DLD1 (cell line): Measurements from ENCODE around the gene EHBP1.
"Not testable (repeated sequence)": the region's sequence is repeated elsewhere in the genome, so short reads cannot be mapped to it uniquely, and the experiment has no call there.

Experiments
- in situ Hi-C: cut with HindIII; loops from 2 replicates; pipeline ENCODE4 v1.10.0; 2017; ENCODE audit warnings: low sequenced_read_pairs

The EHBP1 gene

DNA sequence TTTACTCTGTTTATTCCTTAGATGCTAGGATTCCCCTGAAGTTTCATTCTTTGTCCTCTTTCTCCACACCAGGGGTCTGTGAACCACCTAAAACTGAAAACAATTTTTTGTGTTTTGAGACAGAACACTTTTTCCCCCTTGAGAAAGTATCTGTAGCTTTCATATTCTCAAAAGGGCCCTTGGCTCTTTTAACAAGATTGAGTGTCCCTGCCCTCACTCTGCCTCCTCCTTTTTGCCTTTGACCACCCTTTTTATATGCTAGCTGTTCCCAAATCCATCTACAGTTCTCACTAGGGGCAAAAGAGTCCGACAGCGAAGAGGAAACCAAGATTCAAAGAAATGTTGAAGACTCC lies 883 bp upstream of the EHBP1 start:
- in situ Hi-C loops = loop anchor here (5.0 kb wide), 1 partner anchor 107 kb away; no protein-coding TSS in a partner anchor

DNA sequence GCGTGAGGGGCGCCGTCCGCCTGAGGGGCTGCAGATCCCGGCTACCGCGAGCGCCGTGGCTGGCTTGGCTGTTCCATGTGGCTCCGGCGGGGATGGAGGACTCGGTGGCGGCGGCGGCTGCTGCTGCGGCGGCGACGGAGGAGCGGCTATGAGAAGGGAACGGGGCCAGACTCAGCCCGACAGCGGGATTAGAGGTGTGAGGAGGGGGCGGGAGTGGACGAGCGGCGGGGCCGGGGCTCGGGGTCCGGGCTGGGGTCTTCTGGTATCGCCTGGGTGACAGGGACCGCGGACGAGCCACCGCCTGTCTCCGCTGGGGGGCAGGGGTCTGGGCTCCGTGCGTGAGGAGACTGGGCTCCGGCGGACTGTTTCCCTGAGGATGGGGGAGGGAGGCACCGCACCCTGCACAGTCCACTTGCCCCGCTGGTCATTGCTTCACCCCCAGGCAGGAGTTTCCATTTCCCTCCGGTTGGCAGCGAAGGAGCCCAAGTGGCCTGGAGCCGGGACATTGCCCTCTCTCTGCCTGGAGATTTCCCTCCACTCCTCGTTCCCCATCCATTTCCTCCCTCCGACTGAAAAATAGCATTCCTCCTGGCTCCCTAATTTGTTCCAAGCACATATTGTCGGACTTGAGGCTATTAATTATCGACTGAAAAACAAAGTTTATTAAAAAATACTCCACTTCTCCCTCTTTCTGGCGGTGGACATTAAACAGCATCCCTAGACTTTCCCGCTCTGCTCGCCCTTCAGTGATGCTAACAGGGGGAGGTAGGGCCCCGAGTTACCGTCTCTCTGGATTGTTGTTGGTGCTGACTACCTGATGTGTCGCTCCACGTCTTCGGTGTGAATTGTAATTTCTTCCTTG lies 577 bp downstream of the EHBP1 start:
- in situ Hi-C loops = no loop called here

DNA sequence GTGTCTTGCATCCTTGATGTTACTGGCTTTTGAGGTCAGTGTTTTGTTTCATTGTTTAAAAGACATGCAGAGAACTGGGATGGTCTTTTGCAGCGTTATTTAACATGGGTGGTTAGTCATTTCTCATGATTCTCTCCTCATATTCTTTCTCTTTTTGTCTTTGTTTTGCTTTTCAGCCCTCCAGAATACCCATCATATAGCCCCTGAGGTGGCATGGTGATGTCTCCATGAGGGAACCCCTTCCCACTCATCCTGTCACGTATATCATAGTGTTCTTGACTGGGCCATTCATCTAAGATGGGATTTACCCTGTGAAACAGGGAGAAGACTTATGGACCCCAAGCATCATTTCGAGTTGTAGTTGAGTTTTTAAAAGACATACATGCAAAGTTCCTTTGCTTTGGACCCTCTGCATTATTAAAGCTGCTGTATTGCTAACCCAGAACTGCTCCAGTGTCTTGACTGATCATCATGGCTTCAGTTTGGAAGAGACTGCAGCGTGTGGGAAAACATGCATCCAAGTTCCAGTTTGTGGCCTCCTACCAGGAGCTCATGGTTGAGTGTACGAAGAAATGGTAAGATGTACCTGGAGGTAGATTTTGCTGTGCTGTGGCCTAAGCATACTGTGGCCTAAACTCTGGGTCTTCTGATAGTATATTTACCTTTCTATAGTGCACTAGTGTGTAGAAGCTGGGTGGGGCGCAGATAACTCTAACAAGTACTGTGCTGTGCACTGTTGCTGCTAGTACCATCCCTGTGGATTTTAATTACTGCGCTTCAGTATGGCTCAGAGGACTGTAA lies 1.4 kb downstream of the EHBP1 start:
- in situ Hi-C loops = no loop called here

DNA sequence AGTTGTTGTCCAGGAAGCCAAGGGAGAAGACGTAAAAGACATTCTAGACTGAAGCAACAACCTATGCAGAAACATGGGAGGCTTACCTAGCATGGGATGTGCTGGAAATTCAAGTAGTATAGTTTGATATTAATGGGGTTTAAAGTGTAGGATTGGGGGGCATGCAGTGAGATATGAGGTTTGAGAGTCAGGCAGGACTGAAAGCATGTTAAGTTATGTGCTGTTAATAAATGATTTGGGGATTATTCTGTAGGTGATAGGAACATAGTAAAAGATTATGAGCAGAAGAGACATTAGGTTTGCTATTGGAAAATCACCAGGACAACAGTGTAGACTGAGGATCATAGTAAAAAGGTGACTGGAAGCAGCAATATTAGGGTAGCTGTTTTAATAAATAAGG lies 3.2 kb downstream of the EHBP1 start:
- in situ Hi-C loops = no loop called here

DNA sequence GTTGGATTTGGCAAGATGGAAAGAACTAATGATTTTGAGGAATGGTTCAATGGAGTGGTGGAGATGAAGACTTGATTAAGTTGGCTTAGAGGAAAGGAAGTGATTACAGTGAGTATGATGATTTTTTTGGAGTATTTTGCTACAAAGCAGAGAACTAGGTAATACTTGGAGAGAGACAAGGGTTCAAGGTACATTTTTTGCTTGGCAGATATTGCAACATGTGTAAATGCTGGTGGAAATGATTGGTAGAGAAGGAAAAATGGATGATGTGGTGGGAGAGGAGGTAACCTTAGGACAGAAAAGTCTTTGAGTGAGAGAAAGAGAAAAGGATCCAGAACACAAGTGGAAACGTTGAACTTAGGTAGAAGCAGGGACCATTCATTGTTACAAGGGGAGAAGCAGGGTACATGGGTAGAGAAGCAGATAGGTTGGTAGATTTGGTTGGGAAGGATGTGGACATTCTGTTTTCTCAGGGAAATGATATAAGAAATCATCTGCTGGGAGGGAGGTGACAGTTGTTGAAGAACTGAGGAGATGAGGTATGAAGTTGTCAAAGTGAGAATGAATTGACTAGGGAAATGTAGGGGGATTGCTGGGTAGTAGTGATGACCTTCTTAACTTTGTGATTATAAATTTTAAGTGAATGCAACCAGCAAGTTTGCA lies 6.5 kb downstream of the EHBP1 start:
- in situ Hi-C loops = no loop called here

DNA sequence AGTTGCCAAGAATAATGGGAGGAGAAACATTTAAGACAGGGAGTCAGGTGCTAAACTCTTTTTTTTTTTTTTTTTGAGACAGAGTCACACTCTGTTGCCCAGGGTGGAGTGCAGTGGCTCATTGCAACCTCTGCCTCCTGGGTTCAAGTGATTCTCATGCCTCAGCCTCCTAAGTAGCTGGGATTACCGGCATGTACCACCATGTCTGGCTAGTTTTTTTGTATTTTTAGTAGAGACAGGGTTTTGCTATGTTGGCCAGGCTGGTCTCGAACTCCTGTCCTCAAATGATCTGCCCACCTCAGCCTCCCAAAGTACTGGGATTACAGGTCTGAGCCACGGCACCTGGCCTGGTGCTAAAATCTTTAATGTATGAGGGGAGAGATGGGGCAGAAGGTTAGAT lies 7.7 kb downstream of the EHBP1 start:
- in situ Hi-C loops = not testable (repeated sequence)

DNA sequence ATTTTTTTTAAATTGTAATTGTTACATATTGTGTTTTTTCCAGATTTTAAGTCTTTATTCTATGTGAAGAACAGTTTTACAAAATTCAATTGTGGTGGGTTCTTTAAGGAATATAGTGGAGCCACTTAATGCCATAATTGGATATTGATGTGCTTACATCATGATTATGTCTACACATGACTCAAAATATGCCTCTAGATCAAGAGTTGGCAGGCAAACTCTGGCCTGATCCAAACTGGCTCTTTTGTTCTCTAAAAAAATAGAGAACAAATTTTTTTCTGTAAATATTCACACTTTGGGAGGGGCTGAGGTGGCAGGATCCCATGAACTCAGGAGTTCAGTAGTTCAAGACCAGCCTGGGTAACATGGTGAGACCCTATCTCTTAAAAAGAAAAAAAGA lies 8.3 kb downstream of the EHBP1 start:
- in situ Hi-C loops = no loop called here

DNA sequence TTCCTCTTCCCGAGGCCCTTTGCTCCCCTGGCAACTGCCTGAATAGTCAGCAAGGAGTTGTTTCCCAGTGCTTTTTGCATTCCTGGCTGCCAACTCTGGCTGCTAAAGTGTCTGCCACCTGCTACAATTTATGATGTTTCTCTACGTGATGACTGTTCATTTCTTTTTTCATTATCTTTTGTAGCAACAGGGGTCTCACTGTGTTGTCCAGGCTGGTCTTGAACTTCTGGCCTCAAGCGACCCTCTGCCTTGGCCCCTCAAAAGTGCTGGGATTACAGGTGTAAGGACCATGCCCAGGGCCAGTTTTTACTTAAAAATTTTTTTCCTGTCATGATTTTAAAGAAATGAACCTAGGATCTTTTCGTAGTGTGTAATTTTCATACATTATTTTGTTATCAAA lies 11.3 kb downstream of the EHBP1 start:
- in situ Hi-C loops = no loop called here

DNA sequence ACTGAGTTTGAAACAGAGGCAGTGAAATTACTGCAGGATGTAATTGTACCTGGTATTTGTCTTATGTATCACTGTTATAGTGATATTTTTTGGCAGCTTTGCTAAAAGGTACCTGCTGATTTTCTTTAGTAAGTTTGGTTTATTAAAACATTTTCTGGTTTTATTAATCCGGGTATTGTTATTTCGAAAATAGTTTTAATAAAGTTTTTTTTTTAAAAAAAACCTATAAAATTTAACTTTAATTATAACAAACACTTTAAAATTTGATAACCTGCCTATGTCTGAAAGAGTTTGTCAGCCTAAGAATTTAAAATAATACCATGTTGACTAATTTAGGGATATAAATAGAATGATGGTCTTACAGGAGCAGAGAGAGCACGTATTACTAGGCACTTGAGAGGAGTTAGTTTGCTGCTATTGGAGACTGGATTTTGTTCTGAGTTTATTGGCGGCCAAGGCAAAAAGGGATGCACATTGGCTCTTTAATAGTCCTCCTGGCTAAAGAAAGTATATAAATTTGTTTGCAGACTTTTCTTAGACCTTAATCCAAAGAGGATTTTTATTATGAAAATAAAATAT lies 12.1 kb downstream of the EHBP1 start:
- in situ Hi-C loops = no loop called here

DNA sequence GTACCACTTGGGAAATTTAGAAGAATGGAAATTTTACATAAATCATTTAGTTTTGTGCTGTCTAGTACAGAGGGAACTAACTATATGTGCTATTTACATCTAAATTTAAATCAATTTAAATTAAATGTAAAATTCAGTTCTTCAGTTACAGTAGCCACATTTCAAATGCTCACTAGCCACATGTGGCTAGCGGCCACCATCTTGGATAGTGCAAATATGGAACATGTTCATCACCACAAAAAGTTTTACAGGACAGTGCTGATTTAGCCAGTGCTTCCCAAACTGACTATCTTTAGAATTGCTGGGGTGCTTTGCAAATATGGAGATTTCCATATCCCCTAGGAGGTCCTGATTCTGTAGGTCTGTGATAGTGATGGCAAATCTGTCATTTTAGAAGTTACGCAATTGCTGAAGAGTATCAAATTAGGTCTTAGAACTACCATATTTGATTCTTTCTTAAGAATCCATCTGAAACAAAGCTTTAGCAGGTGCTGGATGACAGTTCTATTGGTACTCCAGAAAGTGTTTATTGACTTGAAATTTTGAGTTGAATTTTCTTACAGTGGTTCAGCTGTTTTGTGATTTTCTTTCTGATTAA lies 12.8 kb downstream of the EHBP1 start:
- in situ Hi-C loops = no loop called here

DNA sequence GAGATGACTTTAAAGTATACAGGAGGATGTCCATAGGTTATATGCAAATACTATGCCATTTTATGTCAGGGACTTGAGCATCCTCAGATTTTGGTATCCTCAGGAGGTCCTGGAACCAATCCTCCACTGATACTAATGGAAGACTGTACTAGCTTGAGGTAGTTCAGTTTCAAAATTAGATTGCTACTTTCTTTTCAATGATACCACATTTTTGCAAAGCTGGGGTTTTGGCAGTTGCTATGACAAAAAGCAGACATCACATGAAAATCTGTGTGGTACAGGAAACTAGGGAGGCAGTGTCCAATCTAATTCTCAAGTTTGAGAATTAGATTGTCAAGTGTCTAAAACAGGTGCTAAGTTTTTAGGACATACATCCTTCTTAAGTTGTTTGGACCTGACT lies 14.2 kb downstream of the EHBP1 start:
- in situ Hi-C loops = no loop called here

DNA sequence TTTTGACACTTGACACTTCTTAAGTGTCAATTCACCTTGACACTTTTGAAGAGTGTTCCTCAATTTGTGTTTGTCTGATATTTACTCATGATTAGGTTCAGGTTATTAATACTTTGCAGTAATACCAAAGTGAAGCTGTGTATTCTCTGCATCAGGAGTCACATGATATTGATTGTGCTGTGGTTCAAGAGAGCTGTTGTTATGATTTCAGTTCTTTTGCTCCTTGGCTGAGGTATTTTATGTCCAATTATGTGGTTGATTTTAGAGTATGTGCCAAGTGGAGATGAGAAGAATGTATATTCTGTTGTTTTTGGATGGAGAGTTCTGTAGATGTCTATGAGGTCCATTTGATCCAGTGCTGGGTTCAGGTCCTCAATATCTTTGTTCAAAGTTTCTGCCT lies 17.2 kb downstream of the EHBP1 start:
- in situ Hi-C loops = no loop called here

DNA sequence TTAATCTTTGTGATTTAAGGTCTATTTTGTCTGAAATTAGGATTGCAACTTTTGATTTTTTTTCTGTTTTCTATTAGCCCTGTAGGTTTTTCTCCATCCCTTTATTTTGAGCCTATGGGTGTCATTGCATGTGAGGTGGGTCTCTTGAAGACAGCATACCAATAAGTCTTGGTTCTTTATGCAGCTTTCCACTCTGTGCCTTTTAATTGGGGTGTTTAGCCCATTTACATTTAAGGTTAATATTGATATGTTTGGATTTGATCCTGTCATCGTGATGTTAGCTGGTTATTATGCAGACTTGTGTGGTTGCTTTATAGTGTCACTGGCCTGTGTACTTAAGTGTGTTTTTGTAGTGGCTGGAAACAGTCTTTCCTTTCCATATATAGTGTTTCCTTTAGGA lies 17.7 kb downstream of the EHBP1 start:
- in situ Hi-C loops = no loop called here

DNA sequence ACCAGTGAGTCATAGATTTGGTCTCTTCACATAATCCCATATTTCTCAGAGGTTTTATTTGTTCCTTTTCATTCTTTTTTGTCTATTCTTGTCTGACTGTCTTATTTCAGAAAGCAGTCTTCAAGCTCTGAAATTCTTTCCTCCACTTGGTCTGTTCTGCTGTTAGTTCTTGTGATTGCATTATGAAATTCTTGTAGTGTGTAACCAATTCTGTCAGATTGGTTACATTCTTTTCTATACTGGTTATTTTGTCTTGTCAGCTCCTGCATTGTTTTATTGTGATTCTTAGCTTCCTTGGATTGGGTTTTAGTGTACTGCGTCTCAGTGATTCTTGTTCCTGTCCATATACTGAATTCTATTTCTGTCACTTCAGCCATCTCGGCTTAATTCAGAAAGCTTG lies 18.6 kb downstream of the EHBP1 start:
- in situ Hi-C loops = no loop called here

DNA sequence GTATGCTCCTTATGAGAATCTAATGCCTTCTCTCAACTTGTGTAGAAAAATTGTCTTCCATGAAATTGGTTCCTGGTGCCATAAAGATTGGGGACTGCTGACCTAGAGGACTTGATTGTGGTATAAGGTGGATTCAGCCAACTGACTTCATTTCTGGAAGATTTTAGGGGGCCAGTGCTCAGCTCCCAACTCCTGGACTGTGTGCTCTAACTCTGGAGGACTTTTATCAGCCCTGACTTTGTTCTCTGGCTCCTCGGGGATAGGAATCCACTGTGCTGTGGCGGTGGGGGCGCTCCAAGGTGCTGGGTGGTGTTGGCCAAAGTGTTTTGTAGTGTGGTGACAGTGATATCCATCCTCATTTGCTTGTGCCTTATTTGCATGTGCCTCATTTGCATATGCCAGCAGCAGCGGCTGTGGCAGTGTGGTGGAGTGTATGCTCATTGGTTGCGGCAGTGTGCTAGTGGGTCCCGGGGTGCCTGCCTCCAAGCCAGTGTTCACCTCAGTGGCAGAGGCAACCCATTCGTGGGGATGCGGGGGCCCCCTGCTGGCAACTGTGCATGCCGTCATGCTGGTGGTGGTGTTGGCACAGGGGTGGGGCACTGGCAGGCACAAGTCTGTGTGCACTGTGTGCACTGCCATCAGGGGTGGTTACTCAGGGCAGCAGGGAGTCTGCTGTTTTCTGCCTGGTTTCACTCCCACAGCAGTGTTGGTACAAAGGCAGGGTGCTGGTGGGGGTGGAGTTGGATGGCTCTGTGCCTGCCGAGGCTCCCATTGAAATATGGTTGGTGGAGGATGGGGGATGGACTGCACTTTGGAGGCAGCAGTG lies 19.6 kb downstream of the EHBP1 start:
- in situ Hi-C loops = no loop called here

DNA sequence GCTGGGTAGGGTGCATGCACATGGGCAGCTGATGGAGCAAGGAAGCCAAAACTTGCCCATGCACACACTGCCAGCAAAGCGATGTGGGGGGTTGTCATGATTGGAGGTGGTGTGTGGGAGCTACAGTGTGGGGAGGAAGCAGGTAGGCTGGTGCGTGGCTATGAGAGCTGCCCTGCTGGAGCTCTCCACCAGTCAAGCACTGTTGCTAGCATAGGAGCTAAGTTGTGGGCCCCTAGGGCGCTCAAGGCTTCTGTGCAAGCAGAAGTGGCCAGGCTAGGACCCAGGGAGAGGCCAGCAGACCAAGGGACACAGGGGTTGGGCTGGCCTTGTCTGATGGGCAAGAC lies 20.2 kb downstream of the EHBP1 start:
- in situ Hi-C loops = no loop called here

DNA sequence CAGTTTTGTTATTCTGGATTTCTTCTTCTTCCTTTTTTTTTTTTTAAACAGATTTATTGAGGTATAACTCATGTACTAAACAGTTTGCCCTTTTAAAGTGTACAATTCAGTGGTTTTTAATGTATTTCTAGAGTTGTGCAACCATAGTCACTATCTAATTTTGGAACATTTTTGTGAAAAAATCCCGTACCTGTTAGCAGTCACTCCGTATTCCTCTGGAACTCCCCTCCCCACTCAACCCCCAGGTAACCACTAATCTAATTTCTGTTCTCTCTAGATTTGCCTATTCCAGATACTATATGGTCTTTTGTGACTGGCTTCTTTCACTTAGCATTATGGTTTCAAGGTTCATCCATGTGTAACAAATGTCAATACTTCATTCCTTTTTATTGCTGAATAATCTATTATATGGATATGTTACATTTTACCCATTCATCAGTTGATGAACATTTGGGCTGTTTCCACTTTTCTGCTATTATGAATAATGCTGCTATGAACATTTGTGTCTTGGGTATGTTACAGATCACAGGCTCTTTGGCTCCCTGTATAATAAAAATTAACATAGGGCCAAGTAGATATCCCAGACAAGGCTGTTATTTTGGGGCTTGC lies 21.9 kb downstream of the EHBP1 start:
- in situ Hi-C loops = no loop called here

DNA sequence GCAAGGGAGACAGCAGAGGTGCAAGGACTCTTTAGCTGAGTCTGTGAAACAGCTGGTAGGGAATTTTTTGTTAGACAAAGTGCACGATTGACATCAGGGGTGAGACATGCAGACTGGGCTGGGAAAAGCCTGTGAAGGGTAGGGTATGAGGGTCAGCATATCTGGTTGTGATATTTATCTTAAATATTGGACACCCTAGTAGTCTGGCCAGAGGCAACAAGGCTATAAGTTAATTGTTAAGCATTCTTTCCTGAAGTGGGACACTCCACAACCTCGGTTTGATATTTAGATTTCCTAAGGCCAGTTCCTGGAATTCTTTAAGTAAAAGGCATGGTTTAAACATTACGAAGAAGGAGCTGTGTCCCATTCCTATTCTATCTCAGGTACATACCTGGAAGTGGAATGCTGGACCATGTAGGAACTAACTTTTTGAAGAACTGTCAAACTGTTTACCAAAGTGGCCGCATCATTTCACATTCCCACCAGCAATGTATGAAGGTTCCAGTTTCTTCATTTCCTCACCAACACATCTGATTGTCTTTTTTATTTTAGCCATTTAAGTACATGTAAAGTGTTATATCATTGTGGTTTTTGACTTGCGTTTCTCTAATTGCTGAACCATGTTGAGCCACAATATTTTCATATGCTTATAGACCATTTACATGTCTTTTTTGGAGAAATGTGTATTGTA lies 22.5 kb downstream of the EHBP1 start:
- in situ Hi-C loops = no loop called here

DNA sequence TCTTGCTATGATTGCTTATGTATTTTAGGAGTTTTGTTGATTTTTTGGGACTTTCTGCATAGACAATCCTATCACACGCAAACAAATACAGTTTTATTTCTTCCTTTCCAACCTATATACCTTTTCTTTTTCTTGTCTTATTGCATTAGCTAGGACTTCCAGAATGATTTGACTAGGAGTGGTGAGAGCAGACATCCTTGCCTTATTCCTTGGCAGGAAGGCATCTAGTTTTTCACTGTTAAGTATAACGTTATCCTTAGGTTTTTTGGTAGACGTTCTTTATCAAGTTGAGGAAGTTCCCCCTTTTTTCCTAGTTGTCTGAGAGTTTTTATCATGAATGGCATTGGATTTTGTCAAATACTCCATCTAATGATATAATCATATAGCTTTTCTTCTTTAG lies 25.8 kb downstream of the EHBP1 start:
- in situ Hi-C loops = no loop called here
